HG02610 (cell line): ENCODE results near the gene EFCAB8.

Source experiments
- ATAC-seq: cut with Tn5 transposase; IDR thresholded peaks from one replicate; pipeline ENCODE4 v1.9.1; 2021; ENCODE audit warnings: mild to moderate bottlenecking, moderate library complexity; ENCODE audit not compliant: unreplicated experiment

Gene EFCAB8

DNA sequence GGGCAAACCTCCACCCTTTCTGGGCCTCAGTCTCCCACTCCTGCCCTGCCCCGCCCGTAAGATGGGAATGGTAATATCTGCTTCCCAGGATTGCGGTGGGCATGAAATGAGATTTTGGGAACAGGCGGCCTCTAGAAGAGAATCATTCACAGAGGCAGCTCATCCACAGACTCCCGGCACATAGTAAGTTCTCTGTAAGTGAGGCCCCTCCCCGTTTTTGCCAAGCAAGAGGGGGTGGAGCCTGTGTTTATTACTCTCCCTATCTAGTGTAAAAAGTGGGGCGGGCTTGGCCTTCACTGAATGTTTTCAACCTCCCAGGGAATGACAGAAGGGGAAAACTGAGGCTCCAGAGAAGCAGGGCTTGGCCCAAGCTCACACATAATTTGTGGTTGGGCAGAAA is 125.5 kb downstream of the EFCAB8 start:
- ATAC-seq, result no peak

DNA sequence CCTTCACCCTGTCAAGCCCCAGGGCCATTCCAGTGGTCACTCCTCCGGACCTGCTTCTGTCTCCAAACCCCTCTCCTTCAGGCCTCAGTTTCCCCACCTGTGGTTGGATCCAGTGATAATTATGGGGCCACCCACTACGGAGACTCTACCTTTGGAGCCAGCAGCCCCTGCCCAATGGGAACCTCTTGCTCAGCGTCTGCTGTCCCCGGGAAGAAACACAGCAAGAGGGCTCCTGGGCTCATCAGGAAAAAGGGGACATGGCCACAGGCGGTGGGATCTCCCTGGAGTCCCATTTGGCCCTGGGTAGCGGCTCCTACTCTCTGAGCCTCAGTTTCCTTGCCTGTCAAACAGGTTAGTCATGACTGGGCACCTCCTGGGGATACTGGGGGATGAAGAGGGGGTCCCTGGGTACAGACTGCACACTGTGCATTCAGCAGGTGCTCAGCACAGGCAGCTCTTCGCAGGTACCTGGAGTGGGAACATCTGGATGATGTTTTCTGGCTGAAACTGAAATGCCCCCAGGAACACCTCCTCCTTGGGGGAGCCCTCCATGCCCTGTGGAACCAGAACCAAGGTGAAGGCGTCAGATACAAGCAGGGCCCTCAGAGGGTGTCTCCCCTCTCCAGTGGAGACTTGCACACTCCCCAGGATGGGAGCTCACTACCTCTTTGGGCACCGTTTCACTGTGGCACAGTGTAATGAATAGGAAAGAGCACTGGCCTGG is 126.1 kb downstream of the EFCAB8 start:
- ATAC-seq, result no peak

DNA sequence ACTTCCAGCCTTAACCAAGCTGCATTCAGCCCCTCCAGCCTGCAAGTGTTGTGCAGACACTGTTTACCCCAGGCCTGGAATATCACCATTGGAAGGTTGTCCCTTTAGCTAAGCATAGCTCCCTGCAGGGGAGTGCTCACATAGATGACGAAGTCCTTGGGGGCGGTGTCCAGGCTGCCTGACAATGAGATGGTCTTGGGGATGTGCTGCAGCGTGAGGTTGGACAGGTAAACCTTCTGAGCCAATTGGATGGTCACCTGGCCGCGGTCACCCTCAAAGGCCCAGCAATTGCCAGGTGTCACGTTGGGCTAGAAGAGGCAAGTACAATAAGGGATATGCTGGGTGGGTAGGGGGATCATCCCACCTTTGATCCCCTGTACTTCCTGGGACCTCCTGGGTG is 126.9 kb downstream of the EFCAB8 start:
- ATAC-seq, result no peak

DNA sequence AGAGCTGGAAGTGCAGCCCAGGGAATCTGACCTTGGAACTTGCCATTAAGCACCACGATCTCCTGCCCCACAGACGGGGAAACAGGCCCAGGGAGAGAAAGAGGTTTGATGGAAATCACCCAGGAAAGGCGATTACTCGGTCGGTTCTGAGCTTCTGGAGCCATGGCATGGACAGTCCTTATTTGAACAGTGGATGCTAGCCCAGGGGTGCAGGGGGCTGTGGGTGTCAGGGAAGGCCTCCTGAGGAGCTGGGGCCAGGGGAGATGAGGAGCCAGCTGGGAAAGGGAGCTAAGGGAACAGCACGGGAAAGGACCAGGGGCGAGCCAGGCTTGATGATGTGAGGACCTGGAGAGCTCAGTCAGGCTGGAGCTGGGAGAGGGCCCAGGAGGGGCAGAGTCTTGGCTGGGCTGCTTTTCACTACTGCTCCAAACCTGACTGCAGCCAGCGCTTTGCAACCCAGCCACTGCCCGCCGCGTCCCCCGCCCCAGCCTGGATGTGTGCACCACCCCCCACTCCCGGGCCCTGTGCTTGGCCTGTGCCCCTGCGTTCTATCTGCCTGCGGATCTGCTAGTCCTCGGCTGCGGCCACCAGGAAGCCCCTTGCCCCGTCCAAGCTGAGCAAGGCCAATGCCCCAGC is 127.7 kb downstream of the EFCAB8 start:
- no peak for ATAC-seq

DNA sequence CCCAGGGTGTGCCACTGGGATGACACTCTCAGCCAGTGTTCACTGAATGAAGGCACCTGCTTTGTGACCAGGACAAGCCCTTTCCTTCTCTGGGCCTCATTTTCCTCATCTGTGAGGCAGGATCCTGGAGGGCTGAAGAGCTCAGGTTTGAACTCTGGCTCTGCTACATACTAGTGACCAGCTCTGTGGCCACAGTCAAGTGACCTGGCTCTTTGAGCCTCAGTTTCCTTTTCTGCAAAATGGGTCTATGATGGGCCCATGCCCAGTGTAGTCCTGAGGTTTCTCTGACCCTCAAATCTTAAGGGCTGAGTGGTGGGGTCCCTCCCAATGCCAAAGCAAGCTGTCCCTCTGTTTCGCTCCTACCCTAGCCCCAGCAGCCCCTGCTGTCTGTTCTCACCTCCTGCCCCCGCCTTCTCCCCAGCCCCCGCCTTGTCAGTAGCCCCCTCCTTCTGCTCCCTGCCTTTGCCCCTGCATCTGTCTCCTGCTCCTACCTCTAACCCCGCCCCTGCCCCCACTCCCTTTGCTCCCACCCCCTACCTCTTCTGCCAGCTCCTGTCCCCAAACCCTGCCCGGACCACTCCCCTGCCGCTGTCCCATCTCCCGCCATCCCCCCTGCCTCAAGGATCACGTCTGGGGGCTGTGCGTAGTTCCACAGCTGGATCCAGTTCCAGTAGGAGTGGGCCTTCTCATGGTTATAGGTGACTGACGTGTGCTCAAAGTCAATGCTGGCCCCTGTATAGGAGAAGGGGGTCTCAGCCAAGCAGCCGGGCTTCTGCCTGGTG is 128.5 kb downstream of the EFCAB8 start:
- ATAC-seq, result no peak

DNA sequence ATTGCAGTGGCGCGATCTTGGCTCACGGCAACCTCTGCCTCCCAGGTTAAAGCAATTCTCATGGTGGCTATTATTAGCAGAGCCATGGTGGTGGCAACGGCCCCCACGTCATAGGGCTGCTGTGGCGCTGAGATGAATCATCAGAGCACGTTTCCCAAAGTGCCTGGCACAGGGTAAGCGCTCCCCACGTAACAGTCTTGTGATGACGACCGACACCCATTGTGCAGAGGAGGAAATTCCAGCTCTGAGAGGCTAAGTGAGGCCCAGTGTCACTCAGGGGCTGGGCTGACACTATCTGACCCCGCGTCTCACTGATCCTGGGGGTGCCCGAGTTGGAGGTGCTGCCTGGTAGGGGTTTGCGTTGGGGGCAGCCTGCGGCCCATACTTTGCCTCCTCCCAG is 129.3 kb downstream of the EFCAB8 start:
- no peak for ATAC-seq

DNA sequence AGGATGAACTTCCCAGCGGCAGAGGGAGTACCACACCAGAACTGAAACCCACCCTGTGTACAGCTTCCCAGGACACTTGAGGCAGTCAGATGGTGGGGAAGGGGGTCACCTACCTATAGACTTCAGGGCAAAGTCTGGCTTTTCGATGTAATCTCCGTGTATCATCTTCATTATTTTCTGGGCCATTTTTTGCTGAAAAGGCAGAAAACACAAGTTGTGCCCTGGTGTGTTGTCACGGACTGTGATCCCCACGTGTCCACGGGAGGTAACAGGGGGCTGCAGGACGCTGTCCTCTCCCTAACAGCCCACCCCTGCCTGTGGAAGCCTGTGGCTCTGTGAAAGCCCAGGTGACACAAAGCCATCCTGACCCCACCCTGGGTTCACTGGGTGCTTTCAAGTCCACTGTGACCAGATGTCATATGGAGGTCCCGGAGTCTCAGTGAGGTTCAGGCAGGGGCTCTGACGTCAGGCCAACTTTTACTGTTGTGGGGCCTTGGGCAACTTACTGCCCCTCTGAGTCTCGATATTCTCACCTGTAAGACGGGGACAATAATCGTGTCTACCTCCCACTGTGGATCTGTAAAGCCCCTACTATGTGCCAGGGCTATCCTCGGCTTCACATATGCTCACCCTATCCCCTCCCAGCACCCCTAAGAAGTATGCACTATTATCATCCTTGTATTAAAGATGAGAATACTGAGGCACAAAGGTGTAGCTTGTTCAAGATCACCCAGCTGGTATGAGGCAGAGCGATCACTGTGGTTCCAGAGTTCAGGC is 131.0 kb downstream of the EFCAB8 start:
- no peak for ATAC-seq

DNA sequence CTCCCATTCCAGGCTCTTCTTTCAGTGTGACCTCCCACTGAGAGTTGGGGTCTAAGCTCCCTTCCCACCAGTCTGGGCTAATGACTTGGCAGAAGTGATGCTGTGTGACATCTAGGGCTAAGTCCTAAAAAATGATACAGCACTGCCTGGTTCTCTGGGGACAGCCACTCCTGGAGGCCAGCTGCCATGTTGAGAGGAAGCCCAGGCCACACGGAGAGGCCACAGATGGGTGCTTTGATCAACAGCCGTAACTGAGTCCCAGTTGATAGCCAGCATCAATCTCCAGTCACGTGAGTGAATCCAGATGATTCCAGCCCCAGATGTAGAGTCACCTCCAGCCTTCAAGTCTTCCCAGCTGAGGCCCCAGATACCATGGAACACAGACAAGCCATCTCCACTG is 131.7 kb downstream of the EFCAB8 start:
- ATAC-seq, result no peak

DNA sequence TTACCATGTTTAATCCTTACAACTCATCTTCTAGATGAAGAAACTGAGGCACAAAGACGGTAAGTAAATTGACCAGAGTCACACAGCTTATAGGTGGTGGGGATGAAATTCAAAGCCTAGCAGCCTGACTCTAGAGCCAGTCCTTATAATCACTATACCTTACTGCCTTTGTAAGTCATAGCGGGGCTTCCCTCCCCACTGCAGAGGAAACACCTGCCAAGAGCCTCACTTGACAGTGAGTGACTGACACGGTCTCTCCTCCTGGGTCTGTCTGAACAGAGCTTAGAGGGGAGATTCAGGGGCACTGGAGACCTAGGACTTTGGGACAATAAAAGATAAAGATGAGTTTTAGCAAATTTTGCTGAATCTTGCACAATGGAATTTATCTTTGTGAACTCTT is 132.7 kb downstream of the EFCAB8 start:
- ATAC-seq, result no peak

DNA sequence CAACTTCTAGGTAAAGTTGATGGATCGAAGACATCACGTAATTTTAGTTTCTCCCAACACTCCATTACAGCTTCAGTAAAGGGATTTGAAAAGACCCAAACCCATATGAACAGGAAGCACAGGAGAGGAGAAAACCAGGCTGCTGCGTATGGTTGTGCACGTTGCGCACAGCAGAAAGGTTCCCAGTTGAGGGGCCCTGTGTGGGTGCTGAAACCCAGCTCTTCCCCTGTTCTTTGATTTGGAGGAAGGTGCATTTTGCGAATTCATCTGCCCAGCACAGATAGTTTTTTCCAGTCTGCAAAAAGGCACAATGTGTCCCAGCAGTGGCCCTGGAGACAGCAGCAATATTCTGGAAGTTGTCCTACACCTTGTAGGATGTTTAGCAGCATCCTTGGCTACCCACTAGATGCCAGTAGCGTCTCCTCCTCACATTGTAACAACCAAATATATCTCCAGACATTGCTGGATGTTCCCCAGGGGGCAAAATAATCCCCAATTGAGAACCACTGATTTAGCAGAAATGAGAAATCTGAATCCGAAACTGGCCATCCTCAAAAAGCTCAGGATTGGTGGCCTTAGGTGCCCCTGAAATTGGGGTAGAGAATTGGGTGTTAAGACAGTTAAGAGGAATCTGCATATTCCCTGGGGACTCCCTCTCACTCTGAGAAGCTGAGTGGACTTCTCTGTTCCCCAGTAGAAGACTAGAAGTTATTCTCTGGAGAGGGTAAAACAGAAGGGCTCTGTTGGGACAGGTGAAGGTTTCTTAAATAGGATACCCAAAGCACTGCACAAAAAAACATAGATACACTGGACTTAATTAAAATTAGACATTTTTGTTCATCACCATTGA is 133.3 kb downstream of the EFCAB8 start:
- ATAC-seq, result no peak

DNA sequence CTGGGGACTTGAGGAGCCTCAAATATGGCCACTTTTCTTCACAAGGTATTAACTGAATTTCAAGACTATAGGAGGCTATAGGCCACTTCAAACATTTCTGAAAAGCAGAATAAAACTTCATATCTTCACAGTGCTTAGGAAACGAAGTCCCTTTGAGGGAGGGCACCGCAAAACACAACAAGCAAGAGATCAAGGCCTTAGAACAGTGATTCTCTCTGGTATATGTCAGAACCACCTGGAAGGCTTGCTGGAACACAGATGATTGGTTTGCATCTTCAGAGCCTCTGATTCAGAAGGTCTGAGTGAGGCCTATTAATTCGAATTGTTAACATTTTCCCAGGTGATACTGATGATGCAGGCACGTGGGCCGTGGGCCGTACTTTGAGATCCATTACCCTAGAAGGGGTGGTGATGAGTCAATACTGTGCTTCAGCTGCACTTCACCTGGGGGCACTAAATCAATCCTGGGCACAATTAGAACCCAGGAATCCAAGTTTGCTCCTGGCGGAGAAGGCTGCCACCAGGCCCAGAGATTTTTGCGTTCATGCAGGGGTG is 134.8 kb downstream of the EFCAB8 start:
- ATAC-seq, result no peak

DNA sequence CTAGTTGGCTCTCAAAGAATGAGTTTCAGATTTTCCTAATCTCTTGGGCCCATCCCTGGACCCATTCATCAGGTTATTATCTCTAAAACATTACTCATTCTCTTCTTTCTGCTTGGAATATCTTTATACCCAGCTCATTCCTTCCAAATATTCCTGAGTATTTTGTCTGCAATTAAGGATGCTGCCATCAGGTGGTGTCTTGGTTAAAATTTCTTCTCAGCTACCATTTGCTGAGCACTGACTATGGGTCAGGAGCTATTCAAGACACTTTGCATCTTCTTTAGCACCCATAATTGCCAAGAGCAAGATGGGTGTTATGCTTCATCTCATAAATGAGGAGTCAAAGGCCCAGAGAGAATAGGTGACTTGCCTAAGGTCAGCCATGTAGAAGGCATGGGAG is 137.1 kb downstream of the EFCAB8 start:
- no peak for ATAC-seq

DNA sequence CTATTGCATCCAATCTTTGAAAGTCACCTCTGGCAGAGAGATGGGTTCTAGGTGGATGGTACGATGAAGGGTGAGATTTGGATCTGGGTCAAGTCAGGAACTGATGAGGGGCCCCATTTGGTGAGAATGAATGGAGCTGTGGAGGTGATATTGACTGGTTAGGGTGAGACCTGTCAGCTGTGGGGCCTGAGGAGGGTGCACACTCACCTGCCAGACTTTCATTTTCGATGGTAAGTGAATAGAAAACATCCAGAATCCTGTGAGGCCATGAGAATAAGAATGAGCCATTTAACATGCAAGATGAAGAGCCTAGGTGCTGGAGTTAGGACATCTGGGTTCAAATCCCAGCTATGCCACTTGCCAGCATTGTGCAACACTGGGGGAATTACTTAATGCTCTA is 138.7 kb downstream of the EFCAB8 start:
- no peak for ATAC-seq

DNA sequence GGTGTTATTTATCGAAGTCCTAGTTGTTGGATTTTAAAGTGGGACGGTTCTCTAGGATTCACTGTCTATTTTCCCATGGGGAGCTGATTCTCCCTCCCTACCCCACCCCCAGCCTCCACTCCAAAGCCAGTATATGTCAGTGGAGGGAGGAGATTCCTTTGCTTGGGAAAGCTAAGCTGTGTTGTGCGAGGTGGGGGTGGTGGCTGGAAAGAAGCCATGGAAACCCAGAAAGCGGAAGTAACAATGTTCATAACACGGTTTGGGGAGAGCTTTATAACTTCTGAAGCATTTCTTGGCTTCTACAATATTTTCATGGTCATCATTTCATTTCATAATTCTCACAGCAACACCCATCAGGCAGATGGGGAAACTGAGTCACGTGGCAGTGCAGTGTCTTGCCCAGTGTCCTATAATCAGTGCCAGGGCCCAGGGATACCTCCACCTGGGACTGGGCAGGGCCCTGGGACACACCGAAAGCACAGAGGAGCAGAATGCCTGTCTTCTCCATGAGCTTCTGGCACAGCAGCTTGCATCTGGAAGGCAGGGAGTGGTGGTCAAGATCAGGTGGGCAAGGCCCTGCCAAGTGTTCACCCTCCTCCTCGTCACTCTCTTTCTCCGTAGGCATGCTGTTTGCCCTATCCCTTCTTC is 141.0 kb downstream of the EFCAB8 start:
- no peak for ATAC-seq

DNA sequence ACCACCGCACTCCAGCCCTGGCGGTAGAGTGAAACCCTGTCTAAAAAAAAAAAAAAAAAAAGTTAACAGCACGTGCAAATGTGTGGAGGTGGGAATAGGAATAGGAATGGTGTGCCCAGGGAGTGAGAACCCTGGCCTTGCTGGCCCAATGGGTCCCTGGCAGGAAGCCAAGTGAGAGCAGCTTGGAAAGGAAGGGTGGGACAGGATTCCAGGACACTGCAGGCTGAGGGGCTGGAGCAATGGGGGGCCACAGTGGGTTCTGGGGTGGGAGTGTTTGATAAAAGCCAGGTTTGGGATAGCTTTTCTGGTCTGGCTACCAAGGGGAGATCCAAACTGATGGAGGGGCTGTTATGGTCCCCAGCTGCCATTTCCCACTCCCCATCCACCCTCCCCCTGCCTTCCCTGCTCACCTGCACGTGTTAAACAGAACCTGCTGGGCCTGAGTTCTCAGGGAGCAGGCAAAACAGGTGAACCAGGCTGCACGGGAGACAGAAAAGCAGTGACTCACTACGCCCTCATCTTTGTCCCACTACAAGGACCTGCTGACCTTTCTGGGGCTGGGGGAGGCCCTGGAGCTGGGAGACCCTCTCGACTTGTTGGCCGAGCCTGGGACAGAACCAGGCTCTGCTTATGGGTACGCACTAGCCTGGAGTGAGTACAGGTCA is 142.2 kb downstream of the EFCAB8 start:
- ATAC-seq, result no peak

DNA sequence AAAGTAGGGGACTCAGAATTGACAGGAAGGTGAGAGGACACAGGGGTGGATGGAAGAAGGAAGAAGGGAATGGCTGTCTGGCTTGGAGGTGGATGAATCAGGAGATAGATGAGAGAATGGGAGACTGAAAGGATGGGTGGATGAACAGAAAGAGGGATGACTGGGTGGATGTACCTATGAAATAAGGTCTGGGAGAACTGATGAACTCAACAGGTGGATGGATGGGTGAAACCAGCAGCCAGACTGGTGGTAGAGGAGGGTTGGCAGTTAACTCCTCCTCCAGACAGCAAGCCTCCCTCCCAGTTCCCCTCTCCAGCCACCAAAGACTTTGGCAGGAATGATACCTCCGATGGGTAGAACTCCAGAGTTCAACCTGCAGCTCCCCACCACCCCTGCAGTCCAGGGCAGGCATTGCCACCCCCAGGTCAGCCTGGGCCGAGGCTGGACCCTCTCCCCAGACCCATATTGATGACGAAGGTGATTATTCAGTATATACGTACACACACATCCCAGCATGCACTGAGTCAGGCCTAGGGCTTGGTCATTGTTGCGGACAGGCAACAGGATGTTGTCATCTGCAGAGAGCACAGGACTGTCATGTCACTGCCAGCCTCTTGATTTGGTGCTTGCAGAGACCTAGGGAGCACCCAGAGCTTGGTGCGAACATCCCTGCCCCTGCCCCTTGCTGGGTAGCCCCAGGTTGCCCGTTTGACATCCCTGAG is 143.5 kb downstream of the EFCAB8 start:
- no peak for ATAC-seq

DNA sequence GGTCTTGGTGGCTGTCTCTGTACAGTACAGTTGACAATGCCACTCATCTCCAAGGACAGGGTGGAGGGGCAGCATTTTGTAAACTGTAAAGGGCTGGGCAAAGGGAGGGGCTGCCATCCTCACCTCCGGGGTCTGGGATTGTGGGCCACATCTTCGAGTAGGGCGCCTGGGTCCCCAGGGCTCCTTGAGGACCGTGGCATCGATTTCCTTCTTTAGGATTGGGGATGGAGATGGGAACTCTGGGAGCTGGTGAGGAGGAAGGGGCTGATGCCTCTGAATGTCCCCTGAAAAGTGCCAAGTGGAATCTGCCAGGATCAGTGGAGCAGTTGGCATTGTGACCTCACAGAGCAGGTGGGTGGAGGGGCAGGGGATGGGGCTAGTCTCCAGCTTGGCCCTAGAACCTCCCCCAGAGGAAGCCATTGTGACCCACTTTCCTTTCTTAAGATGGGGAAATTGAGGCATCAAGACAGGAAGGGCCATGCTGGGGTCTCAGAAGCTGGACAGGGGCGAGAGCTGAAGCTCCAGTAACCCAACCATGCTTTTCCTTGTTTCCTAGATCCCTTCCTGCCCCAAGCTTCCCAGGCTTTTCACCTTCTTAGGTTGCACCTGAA is 145.5 kb downstream of the EFCAB8 start, which contains the start of gene SUN5:
Gene SUN5, minus strand, starts transcription at position 293 of the 611 bp plus-strand sequence. Its CDS starts 93 bp downstream, at position 200.
- ATAC-seq, result no peak

DNA sequence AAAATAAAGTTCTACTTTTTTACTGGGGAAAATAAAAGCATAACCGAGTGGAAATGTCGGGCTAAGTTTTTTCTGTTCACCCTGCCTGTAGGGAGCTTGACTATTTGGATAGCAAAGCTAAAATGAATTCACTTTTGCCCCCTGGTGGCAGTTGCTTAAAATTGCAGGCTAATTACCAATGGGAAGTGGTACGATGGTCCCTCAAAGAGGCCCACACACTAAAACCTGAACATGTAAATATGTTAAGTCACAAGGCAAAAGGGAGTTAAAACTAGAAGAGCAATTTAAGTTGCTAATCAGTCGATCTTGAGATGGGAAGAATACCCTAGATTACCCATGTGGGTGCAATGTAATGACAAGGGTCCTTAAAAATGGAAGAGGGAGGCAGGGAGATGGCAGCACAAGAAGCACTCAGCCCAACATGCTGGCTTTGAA is 146.4 kb downstream of the EFCAB8 start:
- no peak for ATAC-seq
